Thoracic aorta (tissue), 2 donors: ENCODE measurements around the gene IDH3G. TPM values are rescaled to one million over a fixed set of nuclear protein-coding genes. Genes with fewer than 3 reads are reported as not detected.
A peak's percentile ranks its signal among the peaks of the same experiment; 100 is the strongest.

Experiments
- ATAC-seq: fragments of 150-250 bp; one replicate; pipeline ENCODE4 v1.8.0; 2017; ENCODE audit warnings: low read depth; ENCODE audit not compliant: insufficient number of reproducible peaks, low FRiP score
- DNase-seq: peaks from one replicate; pipeline ENCODE4 v3.0.0-alpha.2; 2020; ENCODE audit warnings: low spot score
- H3K27ac ChIP-seq, 2 donors: fragments of 200-600 bp; sonication (generic); 1 replicate in 1 of 2; 2 replicates in 1 of 2; pipeline ENCODE4 v1.5.1; 2016; ENCODE audit warnings: mild to moderate bottlenecking in 2 of 2, moderate library complexity in 2 of 2
- H3K27me3 ChIP-seq: fragments of 200-600 bp; sonication (generic); replicated peaks from 2 replicates; pipeline ENCODE4 v1.6.0; 2016; ENCODE audit warnings: mild to moderate bottlenecking; ENCODE audit not compliant: insufficient read depth
- H3K36me3 ChIP-seq: fragments of 200-600 bp; sonication (generic); one replicate; pipeline ENCODE4 v1.5.1; 2016
- H3K4me1 ChIP-seq, 2 donors: fragments of 200-600 bp; sonication (generic); 1 replicate in 1 of 2; 2 replicates in 1 of 2; pipeline versions ENCODE4 v1.5.1 to v1.6.0; 2016; ENCODE audit warnings: low read depth in 2 of 2, mild to moderate bottlenecking in 1 of 2; ENCODE audit not compliant: control insufficient read depth in 1 of 2
- H3K4me3 ChIP-seq: fragments of 200-600 bp; sonication (generic); 2 replicates; pipeline ENCODE4 v1.5.1; 2016; ENCODE audit warnings: mild to moderate bottlenecking
- H3K9me3 ChIP-seq: fragments of 200-600 bp; sonication (generic); 2 replicates; pipeline ENCODE4 v1.5.1; 2016
- CTCF ChIP-seq: fragments of 200-600 bp; sonication (generic); IDR thresholded peaks from one replicate; pipeline ENCODE4 v1.5.1; 2019; ENCODE audit warnings: antibody characterized with exemption
- total RNA-seq, 2 donors: library from RNA; depleted of rRNA; stranded (reverse); fragments of >200 nt; gene quantifications; one replicate each; pipeline versions ENCODE4 v1.1.0 to v1.2.3, GENCODE V29; 2016

Gene IDH3G
- total RNA-seq, 2 donors from 2014 or later: 70.9 to 91.9 TPM

- Histone ChIP-seq H3K4me1 (peaks cover 0 to 8% of the 10 kb centered on the region in 2 donors), H3K36me3 (no peaks in the 10 kb centered on the region), H3K27ac (peak overlapping the region; percentile 38 to 74), H3K4me3 (peak overlapping the region; percentile 68), H3K27me3 (no peaks in the 10 kb centered on the region), H3K9me3 (no peaks in the 10 kb centered on the region)
- no peak for TF ChIP-seq CTCF
- DNase-seq: no peak
- ATAC-seq: no peak
These were observed 27.9 kb downstream of the IDH3G start for GRCh38 chrX:153766098-153766817.

GRCh38 chrX:153765138-153766079, 28.8 kb downstream of the IDH3G start:
- no peak for TF ChIP-seq CTCF
- H3K36me3 ChIP-seq: no peaks in the 10 kb centered on the region
- H3K9me3 ChIP-seq: no peaks in the 10 kb centered on the region
- DNase-seq: no peak
- peak overlapping the region; percentile 38 to 74 for H3K27ac ChIP-seq
- H3K4me3 ChIP-seq: peak overlapping the region; percentile 68
- no peak for ATAC-seq
- H3K27me3 ChIP-seq: no peaks in the 10 kb centered on the region
- H3K4me1 ChIP-seq: peaks cover 0 to 8% of the 10 kb centered on the region in 2 donors

- no peak for ATAC-seq
- peaks cover 0 to 8% of the 10 kb centered on the region in 2 donors for H3K4me1 ChIP-seq
- no peaks in the 10 kb centered on the region for H3K36me3 ChIP-seq
- no peak for TF ChIP-seq CTCF
- DNase-seq: no peak
- H3K9me3 ChIP-seq: no peaks in the 10 kb centered on the region
- peak overlapping the region; percentile 68 for H3K4me3 ChIP-seq
- H3K27ac ChIP-seq: peak overlapping the region in 1 of 2 donors; percentile 74
- no peaks in the 10 kb centered on the region for H3K27me3 ChIP-seq
These were observed 29.4 kb downstream of the IDH3G start for GRCh38 chrX:153764786-153765137.

GRCh38 chrX:153763989-153764755, 30.0 kb downstream of the IDH3G start, which contains the start of gene PLXNB3:
PLXNB3 (plus strand) TSS chrX:153764249; CDS start chrX:153765536, 1,287 bp downstream.
- Histone ChIP-seq H3K9me3 (no peaks in the 10 kb centered on the region), H3K27me3 (no peaks in the 10 kb centered on the region), H3K27ac (peak within 1 kb of the TSS in 1 of 2 donors; percentile 74), H3K4me3 (peak within 1 kb of the TSS; percentile 68), H3K4me1 (peaks cover 0 to 8% of the 10 kb centered on the region in 2 donors), H3K36me3 (no peaks in the 10 kb centered on the region)
- TF ChIP-seq CTCF: peak; percentile 75
- ATAC-seq (peak; percentile 28), DNase-seq (peak; percentile 33)
